Osteocyte (in vitro differentiated cells): Measurements from ENCODE around the gene DNM3. TPM values are rescaled to one million over a fixed set of nuclear protein-coding genes. Genes with fewer than 3 reads are reported as not detected.

Experiments used
- DNase-seq: peaks from one replicate; pipeline ENCODE4 v3.0.0; 2021; ENCODE audit warnings: mixed read lengths; ENCODE audit not compliant: unreplicated experiment; ENCODE audit errors: extremely low spot score
- H3K27ac Mint-ChIP-seq: one replicate; pipeline ENCODE4 v1.8.0; 2021; ENCODE audit warnings: mild to moderate bottlenecking, mixed read lengths; ENCODE audit not compliant: unreplicated experiment
- H3K27me3 Mint-ChIP-seq: one replicate; pipeline ENCODE4 v1.8.0; 2021; ENCODE audit warnings: mixed read lengths; ENCODE audit not compliant: unreplicated experiment
- H3K36me3 Mint-ChIP-seq: one replicate; pipeline ENCODE4 v1.8.0; 2021; ENCODE audit warnings: mixed read lengths; ENCODE audit not compliant: unreplicated experiment
- H3K4me1 Mint-ChIP-seq: one replicate; pipeline ENCODE4 v1.8.0; 2021; ENCODE audit warnings: mixed read lengths; ENCODE audit not compliant: unreplicated experiment
- H3K4me3 Mint-ChIP-seq: one replicate; pipeline ENCODE4 v1.8.0; 2021; ENCODE audit warnings: mild to moderate bottlenecking, moderate library complexity, mixed read lengths; ENCODE audit not compliant: unreplicated experiment
- H3K9me3 Mint-ChIP-seq: one replicate; pipeline ENCODE4 v1.8.0; 2021; ENCODE audit warnings: mixed read lengths; ENCODE audit not compliant: unreplicated experiment
- total RNA-seq: library from RNA; stranded (reverse); gene quantifications from 2 replicates; pipeline ENCODE4 v1.2.1, GENCODE V29; 2021
- TF ChIP-seq, protein P1 (sequence below): fragments of 200-600 bp; sonication (generic); IDR thresholded peaks from 2 replicates; pipeline ENCODE4 v1.5.0; 2021; ENCODE audit warnings: antibody characterized with exemption, mild to moderate bottlenecking, moderate library complexity

The DNM3 gene
- total RNA-seq, 1 donor from 2014 or later, result 3.7 TPM

GRCh38 chr1:172332230-172332629 lies 490.9 kb downstream of the DNM3 start:
- Mint-ChIP-seq H3K4me3 (no peak overlapping the region), H3K27me3 (no peaks in the 10 kb centered on the region), H3K36me3 (peaks cover 4% of the 10 kb centered on the region), H3K4me1 (peaks cover 1% of the 10 kb centered on the region), H3K27ac (no peak overlapping the region), H3K9me3 (peaks cover 5% of the 10 kb centered on the region)
- no peak for DNase-seq
- TF ChIP-seq, protein P1, sequence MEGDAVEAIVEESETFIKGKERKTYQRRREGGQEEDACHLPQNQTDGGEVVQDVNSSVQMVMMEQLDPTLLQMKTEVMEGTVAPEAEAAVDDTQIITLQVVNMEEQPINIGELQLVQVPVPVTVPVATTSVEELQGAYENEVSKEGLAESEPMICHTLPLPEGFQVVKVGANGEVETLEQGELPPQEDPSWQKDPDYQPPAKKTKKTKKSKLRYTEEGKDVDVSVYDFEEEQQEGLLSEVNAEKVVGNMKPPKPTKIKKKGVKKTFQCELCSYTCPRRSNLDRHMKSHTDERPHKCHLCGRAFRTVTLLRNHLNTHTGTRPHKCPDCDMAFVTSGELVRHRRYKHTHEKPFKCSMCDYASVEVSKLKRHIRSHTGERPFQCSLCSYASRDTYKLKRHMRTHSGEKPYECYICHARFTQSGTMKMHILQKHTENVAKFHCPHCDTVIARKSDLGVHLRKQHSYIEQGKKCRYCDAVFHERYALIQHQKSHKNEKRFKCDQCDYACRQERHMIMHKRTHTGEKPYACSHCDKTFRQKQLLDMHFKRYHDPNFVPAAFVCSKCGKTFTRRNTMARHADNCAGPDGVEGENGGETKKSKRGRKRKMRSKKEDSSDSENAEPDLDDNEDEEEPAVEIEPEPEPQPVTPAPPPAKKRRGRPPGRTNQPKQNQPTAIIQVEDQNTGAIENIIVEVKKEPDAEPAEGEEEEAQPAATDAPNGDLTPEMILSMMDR, result no peak

GRCh38 chr1:172335377-172335776 lies 494.1 kb downstream of the DNM3 start:
- no peak for DNase-seq
- TF ChIP-seq, protein P1, result no peak
- Mint-ChIP-seq H3K27me3 (no peaks in the 10 kb centered on the region), H3K4me1 (peaks cover 1% of the 10 kb centered on the region), H3K27ac (no peak overlapping the region), H3K36me3 (peaks cover 4% of the 10 kb centered on the region), H3K9me3 (peaks cover 5% of the 10 kb centered on the region), H3K4me3 (no peak overlapping the region)

GRCh38 chr1:172338295-172338735 lies 497.0 kb downstream of the DNM3 start:
- no peaks in the 10 kb centered on the region for H3K36me3 Mint-ChIP-seq
- TF ChIP-seq, protein P1, result no peak
- H3K4me3 Mint-ChIP-seq, result no peak overlapping the region
- peaks cover 21% of the 10 kb centered on the region for H3K4me1 Mint-ChIP-seq
- H3K27me3 Mint-ChIP-seq, result no peaks in the 10 kb centered on the region
- DNase-seq, result no peak
- H3K27ac Mint-ChIP-seq, result no peak overlapping the region
- H3K9me3 Mint-ChIP-seq, result no peaks in the 10 kb centered on the region

- no peaks in the 10 kb centered on the region for H3K36me3 Mint-ChIP-seq
- no peak overlapping the region for H3K27ac Mint-ChIP-seq
- H3K9me3 Mint-ChIP-seq, result no peaks in the 10 kb centered on the region
- H3K4me3 Mint-ChIP-seq, result no peak overlapping the region
- TF ChIP-seq, protein P1, result no peak
- no peak for DNase-seq
- H3K4me1 Mint-ChIP-seq, result peaks cover 36% of the 10 kb centered on the region
- no peaks in the 10 kb centered on the region for H3K27me3 Mint-ChIP-seq
Measured at GRCh38 chr1:172339842-172340241, 498.5 kb downstream of the DNM3 start.

GRCh38 chr1:172340520-172340919 lies 499.2 kb downstream of the DNM3 start:
- Mint-ChIP-seq H3K27me3 (no peaks in the 10 kb centered on the region), H3K4me1 (peaks cover 43% of the 10 kb centered on the region), H3K36me3 (no peaks in the 10 kb centered on the region), H3K9me3 (no peaks in the 10 kb centered on the region), H3K27ac (no peak overlapping the region), H3K4me3 (no peak overlapping the region)
- DNase-seq, result no peak
- TF ChIP-seq, protein P1, result no peak
